Body of pancreas (tissue), 4 donors: Measurements from ENCODE around the gene DGKG.

ENCODE experiments used
- POLR2A ChIP-seq, 3 donors: fragments of 450-650 bp; IDR thresholded peaks; one replicate each; pipeline ENCODE4 v1.6.1; 2016; ENCODE audit warnings: antibody characterized with exemption in 3 of 3, mild to moderate bottlenecking in 2 of 3
- TF ChIP-seq, protein P1 (sequence below), 7 experiments: fragments of 450-650 bp in 4 of 7; fragments of 200-600 bp in 3 of 7; sonication (generic) in 3 of 7; IDR thresholded peaks; one replicate each; pipeline ENCODE4 v1.5.1; 2016 to 2019; ENCODE audit warnings: antibody characterized with exemption in 7 of 7

- TF ChIP-seq POLR2A (IDR thresholded peaks at IDR 0.05): no peak
- TF ChIP-seq, protein P1, sequence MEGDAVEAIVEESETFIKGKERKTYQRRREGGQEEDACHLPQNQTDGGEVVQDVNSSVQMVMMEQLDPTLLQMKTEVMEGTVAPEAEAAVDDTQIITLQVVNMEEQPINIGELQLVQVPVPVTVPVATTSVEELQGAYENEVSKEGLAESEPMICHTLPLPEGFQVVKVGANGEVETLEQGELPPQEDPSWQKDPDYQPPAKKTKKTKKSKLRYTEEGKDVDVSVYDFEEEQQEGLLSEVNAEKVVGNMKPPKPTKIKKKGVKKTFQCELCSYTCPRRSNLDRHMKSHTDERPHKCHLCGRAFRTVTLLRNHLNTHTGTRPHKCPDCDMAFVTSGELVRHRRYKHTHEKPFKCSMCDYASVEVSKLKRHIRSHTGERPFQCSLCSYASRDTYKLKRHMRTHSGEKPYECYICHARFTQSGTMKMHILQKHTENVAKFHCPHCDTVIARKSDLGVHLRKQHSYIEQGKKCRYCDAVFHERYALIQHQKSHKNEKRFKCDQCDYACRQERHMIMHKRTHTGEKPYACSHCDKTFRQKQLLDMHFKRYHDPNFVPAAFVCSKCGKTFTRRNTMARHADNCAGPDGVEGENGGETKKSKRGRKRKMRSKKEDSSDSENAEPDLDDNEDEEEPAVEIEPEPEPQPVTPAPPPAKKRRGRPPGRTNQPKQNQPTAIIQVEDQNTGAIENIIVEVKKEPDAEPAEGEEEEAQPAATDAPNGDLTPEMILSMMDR (IDR thresholded peaks at IDR 0.05): no peak
Observed at GRCh38 chr3:186315581-186316354, 46.3 kb downstream of the DGKG start.
